Head of caudate nucleus (tissue), 42 donors: Measurements from ENCODE around the gene DLX3.

ENCODE experiments used
- DNase-seq, 42 donors: peaks; one replicate each; pipeline versions ENCODE4 v3.0.0 to v3.0.0-alpha.2; 2020 to 2021; ENCODE audit warnings: mixed read lengths in 7 of 42
- intact Hi-C: fragments of 100-400 bp; cut with DNase I; formaldehyde crosslinking; loops from one replicate; pipeline ENCODE4 v1.15.0; 2022

Gene DLX3

DNA sequence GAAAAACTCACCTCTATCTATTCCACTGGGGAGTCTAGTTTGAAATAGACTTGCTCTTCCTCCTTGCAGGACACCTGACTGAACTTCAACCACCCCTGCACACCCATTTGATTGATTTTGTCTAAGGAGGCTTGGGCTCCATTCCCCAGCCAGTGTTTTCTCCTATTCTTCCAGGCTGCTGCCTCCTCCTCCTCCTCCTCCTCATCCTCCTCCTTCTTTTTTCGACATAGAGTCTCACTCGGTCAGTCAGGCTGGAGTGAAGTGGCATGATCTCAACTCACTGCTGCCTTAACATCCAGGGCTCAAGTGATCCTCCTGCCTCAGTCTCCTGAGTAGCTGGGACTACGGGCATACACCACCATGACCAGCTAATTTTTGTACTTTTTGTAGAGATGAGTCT, 27.8 kb downstream of the DLX3 start:
- intact Hi-C loops = no loop called here
- no peak for DNase-seq

- intact Hi-C loops = no loop called here
- no peak for DNase-seq
These were observed 28.3 kb downstream of the DLX3 start for GRCh38 chr17:49966767-49967166.

GRCh38 chr17:49965524-49965909, 29.5 kb downstream of the DLX3 start:
- intact Hi-C loops = no loop called here
- DNase-seq = no peak

GRCh38 chr17:49964769-49965523, 30.1 kb downstream of the DLX3 start:
- no peak for DNase-seq
- intact Hi-C loops = no loop called here

DNA sequence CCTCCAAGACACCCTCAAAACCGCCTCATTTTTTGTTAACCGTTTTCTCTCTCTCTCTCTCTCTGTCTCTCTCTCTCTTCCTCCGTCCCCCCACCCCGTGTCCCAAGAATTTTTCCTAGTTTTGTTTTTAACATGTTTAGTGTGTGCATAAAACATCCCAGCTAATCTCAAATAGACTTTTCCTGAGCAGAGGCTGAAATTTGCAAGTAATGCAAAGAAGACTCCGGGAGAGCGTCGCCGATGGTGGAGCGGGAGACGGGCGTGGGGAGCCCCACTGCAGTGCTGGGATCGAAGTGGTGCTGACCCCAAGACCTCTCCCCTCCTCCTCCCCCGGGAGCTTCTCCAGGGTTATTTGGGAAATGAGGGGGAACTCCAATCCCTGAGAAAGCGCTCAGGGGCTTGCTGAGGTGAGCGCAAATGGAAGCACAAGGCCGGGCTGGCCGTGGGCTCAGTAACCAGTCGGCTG, 30.7 kb downstream of the DLX3 start:
- no peak for DNase-seq
- intact Hi-C loops = no loop called here

DNA sequence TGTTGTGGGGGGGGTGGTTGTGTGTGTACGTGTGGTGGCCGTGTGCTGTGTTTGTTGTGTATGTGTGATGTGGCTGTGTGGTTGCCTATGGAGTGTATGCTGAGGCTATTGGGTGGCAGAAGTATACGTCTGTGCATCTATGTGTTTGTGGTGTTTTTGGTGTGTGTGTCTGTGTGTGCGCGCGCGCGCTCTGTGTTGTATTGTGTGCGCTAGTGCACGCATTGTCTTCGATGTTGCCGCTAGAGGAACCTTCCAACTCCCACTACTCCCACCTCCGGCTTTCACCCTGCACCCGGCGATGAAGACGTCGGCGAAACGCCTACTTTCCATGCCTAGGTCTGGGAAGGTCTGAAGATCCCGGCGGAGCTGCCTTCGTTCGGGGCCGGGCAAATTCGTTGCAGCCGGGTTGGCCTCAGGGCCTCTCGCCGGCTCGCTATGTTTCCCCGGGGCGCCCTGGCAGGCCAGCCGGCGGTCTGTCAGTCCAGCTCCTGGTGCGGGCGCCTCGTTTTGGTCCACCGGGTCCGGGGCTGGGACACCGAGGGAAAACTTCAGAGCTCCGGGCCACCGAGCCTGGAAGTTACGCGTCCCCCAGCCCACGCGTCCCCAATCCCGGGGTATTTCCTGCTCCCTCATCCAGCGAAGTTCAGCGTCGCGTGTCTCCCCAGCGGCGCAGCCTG, 31.3 kb downstream of the DLX3 start:
- DNase-seq = no peak

DNA sequence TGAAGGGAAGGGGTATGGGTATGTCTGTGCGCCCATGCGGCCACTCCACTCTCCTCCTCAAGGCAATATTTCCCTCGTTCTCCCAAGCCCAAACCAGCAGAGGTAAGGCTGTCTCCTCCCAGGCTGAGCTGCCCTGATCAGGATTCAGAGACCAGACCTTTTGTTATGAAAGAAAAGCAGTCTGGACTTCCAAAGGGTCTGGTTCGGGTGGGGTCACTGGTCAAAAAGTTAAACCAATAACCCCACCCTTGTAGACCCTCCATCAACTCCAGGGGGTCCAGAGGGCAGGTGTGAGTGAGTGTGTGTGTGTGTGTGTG, 31.8 kb downstream of the DLX3 start:
- intact Hi-C loops = no loop called here
- no peak for DNase-seq

More for the DNA sequence above, 31.3 kb downstream of the DLX3 start:
- intact Hi-C loops = no loop called here

DNA sequence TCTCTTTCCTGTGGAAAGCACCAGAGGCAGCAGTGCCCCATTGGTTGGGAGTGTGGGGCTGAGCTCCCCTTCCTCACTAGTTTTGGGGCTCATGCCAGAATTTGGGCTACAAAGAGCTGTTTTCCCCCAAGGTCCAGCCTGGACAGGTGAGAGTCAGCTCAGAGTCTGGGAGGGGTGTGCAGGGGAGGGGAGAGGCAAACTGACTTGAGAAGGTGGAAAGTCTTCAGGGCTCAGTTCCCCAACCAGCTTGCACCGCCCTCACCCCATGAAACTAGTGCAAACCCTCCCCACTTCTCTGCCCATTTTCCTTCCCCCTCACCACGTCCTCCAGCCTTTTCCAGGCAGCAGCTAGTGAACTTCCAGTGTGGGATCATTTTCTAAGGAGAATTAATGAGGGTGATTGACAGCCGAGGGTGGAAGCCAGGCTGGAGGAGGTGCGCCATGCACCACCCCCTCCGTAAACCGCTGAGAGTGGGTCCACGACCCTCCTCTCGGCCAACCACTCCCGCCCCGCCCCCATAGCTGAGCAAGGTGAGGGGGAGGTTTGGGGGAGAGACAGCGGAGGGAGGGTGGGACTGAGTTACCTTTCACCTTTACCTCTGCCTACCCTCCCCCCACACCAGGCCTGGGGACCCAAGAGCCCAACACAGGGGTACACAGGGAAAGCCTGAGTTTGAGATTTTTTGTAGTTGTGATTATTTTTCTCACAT, 32.3 kb downstream of the DLX3 start:
- DNase-seq = no peak
- intact Hi-C loops = no loop called here

GRCh38 chr17:49959183-49959935, 35.7 kb downstream of the DLX3 start:
- DNase-seq = peak; percentile 34 to 92 (median 74)
- intact Hi-C loops = no loop called here

DNA sequence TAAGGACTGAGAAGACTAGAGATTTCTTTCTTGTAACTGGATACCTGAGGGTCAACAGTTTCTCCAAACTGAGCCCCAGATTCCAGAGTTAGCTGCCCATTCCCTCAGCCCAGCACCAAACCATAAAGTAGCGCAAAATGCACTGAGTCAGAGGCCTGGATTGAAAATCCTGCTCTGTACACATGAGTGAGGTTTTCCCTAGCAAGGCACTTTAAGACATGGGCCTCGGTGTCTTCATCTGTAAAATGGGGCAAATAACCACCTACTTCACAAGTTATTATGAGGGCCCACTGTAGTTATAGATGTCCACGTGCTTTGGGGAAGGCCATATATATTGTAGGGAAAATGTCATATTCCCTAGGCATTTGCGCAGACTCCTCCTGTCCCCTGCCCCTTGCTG, 36.3 kb downstream of the DLX3 start:
- DNase-seq = no peak
- intact Hi-C loops = no loop called here

DNA sequence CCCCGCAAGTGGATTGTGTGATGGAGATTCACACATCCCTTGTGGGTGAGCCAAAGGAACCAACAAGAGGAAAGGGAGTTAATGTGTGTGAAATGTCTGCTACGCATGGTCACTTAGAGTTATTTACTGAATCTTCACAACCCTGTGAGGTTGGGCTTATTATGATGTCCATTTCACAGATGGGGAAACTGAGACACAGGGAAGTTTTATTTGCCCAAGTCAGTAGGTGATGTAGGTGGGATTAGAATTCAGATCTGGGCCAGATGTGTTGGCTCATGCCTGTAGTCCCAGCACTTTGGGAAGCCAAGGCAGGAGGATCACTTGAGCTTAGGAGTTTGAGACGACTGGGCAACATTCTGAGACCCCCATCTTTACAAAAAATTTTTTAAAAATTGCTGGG, 37.7 kb downstream of the DLX3 start:
- DNase-seq = no peak

DNA sequence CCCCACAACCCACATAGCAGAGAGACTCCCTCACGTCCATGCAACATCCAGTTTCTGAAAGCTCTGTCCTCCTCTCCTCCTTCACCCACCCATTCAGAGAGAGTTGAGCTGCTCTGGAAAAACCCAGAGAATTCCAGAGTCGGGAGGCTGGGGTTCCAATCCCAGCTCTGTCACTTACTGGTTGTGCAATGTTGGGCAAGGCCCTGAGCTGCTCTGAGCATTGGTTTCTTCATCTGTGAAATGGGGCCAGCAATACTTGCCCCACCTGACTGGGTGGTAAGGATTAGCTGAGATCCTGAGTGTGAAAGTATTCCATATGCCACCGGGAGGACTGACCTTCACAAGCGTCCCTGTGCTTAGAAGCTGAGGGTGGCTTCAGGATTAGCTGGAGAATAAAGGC, 38.2 kb downstream of the DLX3 start:
- intact Hi-C loops = no loop called here
- no peak for DNase-seq

More for the DNA sequence above, 37.7 kb downstream of the DLX3 start:
- intact Hi-C loops = no loop called here

- no peak for DNase-seq
- intact Hi-C loops = no loop called here
These were observed 39.9 kb downstream of the DLX3 start for GRCh38 chr17:49955157-49955556.

DNA sequence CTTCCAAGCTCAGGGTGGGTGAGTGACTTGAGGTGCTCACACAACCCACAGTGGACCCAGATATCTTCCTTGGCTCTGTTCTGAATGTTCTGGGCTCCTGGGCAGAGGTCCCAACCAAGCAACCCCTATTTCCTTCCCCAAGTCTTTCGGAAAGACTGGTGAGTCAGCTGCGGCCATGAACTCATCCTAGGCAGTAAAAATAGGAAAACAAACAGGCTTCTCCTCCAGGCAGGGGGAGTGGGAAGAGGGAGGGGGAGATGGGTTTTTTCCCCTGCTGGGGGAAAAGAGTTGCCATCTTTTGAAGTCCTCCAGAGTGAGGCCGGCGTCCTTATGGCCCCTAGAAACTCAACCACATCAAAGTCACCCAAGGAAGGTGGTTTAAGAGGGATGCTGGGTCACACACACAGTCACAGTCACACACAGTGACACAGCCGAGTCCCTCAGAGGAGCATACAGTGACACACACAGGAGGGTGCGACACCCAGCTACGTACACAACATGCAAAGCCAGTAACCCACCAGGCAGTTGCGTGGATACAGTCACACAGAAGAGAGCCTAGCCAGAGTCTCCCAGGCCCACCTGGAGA, 42.0 kb downstream of the DLX3 start:
- DNase-seq = no peak
- intact Hi-C loops = loop anchor here (5.0 kb wide), 1 partner anchor 44 kb away; the partner anchor contains the start of gene DLX3

DNA sequence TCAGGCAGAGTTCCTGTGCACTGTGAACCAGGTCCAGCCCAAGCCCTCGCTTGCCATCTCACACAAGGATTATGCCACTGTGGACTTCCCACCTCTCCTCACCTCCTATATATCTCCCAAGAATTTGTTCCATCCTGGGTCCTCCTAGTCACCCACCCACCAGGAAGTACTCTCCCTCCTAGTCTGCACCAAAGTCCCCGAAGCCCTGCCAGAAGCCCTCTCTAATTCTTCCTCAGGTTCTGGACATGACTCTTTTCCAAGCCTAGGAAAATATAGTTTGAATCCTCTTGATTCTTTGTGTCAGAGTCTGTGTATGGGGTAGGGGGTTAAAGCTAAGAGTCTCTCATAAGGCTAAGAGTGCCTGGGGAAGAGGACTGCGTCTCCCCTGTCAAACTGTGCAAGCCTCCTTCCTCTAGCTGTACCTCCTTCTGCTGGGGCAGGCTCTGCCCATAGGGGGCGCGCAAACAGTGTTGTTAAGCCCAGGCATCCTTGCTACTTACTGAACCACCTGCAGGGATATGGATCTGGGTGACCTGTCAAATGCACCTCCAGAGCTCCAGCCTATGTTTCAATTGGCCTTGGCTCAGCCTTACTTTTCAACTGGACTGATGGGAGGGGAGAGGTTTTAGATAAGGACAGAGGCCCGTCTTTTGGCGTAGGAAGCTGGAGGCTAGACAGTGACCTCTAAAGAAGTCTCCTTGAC, 42.7 kb downstream of the DLX3 start:
- intact Hi-C loops = loop anchor here (5.0 kb wide), 1 partner anchor 45 kb away; the partner anchor contains the start of gene DLX3
- DNase-seq = peak; percentile 43 to 86 (median 74)

DNA sequence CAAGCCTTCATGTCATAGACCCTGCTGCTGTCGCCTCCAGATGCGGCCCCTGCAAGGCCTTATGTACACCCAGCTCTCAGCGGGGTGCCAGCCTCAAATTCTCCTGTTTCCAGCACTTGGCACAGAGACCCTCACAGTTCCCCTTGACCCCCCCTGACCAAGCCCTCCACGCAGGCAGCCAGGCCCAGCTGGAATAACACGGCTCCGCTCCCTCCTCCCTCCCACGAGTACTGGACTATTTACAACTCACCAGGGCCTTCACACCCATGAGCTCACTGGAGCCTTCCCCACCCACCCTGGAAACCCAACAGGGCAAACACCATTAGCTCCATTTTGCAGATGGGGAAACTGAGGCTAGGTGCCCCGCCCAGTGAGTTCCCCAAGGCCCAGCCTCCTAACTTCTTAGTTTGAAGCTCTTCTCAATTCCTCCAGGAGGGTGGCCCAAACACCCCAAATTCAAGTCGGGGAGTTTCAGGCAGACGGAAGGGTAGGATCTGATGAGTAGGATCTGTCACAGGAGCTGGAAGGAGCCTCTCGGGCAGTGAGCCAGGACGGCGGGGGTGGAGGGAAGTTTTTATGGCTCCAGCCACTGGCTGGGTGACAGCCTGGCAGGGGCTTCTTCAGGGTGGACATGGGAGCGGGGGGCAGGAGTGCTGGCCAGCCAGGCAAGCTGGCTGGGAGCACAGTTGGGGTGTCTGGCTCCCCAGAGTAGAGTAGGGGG, 43.5 kb downstream of the DLX3 start:
- intact Hi-C loops = loop anchor here (5.0 kb wide), 1 partner anchor 46 kb away; the partner anchor contains the start of gene DLX3
- no peak for DNase-seq

DNA sequence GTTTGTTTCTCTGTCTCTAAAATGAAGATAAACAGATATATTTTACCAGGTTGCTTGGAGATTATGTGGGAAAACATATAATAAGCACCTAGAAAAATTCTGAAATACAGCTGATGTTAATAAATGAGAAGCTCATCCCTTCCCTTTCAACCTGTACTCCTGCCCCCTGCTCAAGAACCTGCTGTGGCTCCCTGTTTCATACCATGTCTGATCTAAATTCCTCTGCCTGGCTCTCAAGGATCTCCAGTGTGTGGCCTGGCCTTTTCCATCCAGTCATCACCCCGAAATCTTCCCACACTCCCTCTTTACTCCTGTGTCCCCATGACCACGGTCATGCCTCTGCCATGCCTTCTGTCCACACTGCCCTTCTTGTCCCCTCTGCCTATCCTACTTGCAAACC, 45.4 kb downstream of the DLX3 start:
- DNase-seq = no peak
- intact Hi-C loops = loop anchor here (5.0 kb wide), 1 partner anchor 48 kb away; the partner anchor contains the start of gene DLX3
